Measurements from ENCODE around the gene HPS4. TPM values are rescaled to one million over a fixed set of nuclear protein-coding genes. Genes with fewer than 3 reads are reported as not detected.

HPS4 gene
- total and polyA plus RNA-seq, 9 donors: 18.9 to 37.8 (median 32.5) TPM

DNA sequence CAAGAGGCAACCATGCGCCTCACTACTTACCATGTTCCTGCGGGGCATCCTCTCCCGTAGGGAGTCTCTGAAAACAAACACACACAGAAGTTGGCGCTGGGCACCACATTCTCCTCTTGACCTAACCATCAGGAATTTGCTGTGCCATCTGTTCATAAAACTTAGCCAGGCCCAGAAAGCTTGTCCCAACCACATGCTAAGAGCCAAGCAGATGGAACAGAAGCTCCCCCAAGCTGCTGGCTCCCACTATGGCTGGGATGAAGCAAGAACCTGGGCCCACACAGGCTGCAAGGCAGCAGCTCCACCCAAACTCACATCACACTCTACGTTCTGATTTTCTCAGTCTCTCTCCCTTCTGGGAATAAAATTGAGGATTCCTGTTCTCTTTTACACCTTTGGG lies 17.4 kb downstream of the HPS4 start:
- no peak for TF ChIP-seq POLR2A (IDR thresholded peaks at IDR 0.05)
- TF ChIP-seq, protein P1, sequence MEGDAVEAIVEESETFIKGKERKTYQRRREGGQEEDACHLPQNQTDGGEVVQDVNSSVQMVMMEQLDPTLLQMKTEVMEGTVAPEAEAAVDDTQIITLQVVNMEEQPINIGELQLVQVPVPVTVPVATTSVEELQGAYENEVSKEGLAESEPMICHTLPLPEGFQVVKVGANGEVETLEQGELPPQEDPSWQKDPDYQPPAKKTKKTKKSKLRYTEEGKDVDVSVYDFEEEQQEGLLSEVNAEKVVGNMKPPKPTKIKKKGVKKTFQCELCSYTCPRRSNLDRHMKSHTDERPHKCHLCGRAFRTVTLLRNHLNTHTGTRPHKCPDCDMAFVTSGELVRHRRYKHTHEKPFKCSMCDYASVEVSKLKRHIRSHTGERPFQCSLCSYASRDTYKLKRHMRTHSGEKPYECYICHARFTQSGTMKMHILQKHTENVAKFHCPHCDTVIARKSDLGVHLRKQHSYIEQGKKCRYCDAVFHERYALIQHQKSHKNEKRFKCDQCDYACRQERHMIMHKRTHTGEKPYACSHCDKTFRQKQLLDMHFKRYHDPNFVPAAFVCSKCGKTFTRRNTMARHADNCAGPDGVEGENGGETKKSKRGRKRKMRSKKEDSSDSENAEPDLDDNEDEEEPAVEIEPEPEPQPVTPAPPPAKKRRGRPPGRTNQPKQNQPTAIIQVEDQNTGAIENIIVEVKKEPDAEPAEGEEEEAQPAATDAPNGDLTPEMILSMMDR (IDR thresholded peaks at IDR 0.05): no peak
- no peak for TF ChIP-seq EP300 (IDR thresholded peaks at IDR 0.05)
- intact Hi-C loops (cut with DNase I): no loop called here
- no peak overlapping the region for H3K4me3 ChIP-seq
- DNase-seq: no peak
- no peak overlapping the region for H3K27ac ChIP-seq
- no peaks in the 10 kb centered on the region for H3K27me3 ChIP-seq
- no peaks in the 10 kb centered on the region for H3K4me1 ChIP-seq (ENCODE audit: insufficient read depth)
- no peaks in the 10 kb centered on the region for H3K36me3 ChIP-seq
- no peaks in the 10 kb centered on the region for H3K9me3 ChIP-seq
- 73 to 82% (median 77%) methylated on average over 5 of the region's 5 CpGs for WGBS, 3 donors

DNA sequence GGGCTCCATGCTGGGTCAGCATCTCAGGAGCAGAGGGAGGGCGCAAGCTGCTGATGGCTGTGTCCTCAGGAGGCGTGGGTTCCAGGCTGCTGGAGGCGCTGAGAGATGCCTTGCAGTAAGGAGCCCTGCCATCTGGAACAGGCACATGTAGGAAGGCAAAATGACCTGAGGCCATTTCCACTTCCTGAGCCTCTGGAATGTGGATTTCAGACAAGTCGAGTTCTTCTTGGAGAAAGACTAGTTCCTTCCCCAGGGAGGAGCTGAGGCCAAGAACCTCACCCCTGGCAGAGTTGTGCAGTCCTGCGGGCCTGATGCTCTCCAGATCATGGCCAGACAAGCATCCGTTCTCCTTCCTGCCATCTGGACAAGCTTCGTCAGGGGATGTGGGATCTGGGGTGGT lies 19.3 kb downstream of the HPS4 start:
- Histone ChIP-seq H3K36me3 (no peaks in the 10 kb centered on the region), H3K4me3 (no peak overlapping the region), H3K9me3 (no peaks in the 10 kb centered on the region), H3K27ac (no peak overlapping the region), H3K4me1 (ENCODE audit: insufficient read depth) (no peaks in the 10 kb centered on the region), H3K27me3 (no peaks in the 10 kb centered on the region)
- DNase-seq: no peak
- intact Hi-C loops (cut with DNase I): no loop called here
- TF ChIP-seq EP300 (IDR thresholded peaks at IDR 0.05) (no peak), POLR2A (IDR thresholded peaks at IDR 0.05) (no peak)
- TF ChIP-seq, protein P1 (IDR thresholded peaks at IDR 0.05): no peak
- WGBS, 3 donors: 74 to 76% (median 75%) methylated on average over 7 of the region's 7 CpGs

- intact Hi-C loops (cut with DNase I): no loop called here
- WGBS, 3 donors: 58 to 73% (median 62%) methylated on average over 9 of the region's 9 CpGs
- TF ChIP-seq EP300 (IDR thresholded peaks at IDR 0.05) (no peak), POLR2A (IDR thresholded peaks at IDR 0.05) (no peak)
- TF ChIP-seq, protein P1 (IDR thresholded peaks at IDR 0.05): no peak
- no peak for DNase-seq
- Histone ChIP-seq H3K9me3 (no peaks in the 10 kb centered on the region), H3K4me1 (ENCODE audit: insufficient read depth) (no peaks in the 10 kb centered on the region), H3K27me3 (no peaks in the 10 kb centered on the region), H3K27ac (no peak overlapping the region), H3K4me3 (no peak overlapping the region), H3K36me3 (no peaks in the 10 kb centered on the region)
These were observed 19.9 kb downstream of the HPS4 start for GRCh38 chr22:26463688-26464087.

- Histone ChIP-seq H3K4me3 (no peak overlapping the region), H3K4me1 (ENCODE audit: insufficient read depth) (no peaks in the 10 kb centered on the region), H3K9me3 (no peaks in the 10 kb centered on the region), H3K27me3 (no peaks in the 10 kb centered on the region), H3K36me3 (no peaks in the 10 kb centered on the region), H3K27ac (no peak overlapping the region)
- intact Hi-C loops (cut with DNase I): no loop called here
- DNase-seq: no peak
- 51 to 55% (median 53%) methylated on average over 10 of the region's 10 CpGs for WGBS, 3 donors
- TF ChIP-seq, protein P1 (IDR thresholded peaks at IDR 0.05): no peak
- TF ChIP-seq POLR2A (IDR thresholded peaks at IDR 0.05) (no peak), EP300 (IDR thresholded peaks at IDR 0.05) (no peak)
These were observed 20.4 kb downstream of the HPS4 start for GRCh38 chr22:26463101-26463661.
